Activated CD4-positive, alpha-beta memory T cell treated with anti-CD3 and anti-CD28 coated beads, Interleukin-2, amount 10 ng/mL, durations not matched to agents 7 days and 5 days (primary cell): ENCODE measurements around the gene KLHDC7B. TPM values are rescaled to one million over a fixed set of nuclear protein-coding genes. Genes with fewer than 3 reads are reported as not detected.
"Not testable (repeated sequence)": the region's sequence is repeated elsewhere in the genome, so short reads cannot be mapped to it uniquely, and the experiment has no call there.

Experiments
- CTCF ChIA-PET: fragments of 350-600 bp; sonication (Branson Sonifier 250); formaldehyde crosslinking; loops from one replicate; lab custom pipeline; 2021; ENCODE audit warnings: antibody characterized with exemption, inconsistent platforms; lab: Charles Lee
- POLR2A ChIA-PET: fragments of 350-600 bp; sonication (Branson Sonifier 250); formaldehyde crosslinking; loops from one replicate; lab custom pipeline; 2021; ENCODE audit warnings: antibody characterized with exemption; lab: Charles Lee
- DNase-seq: peaks from one replicate; pipeline ENCODE4 v3.0.0-alpha.2; 2020
- H3K27ac Mint-ChIP-seq: one replicate; pipeline ENCODE4 v1.8.0; 2021; ENCODE audit warnings: mild to moderate bottlenecking, mixed read lengths
- H3K27me3 Mint-ChIP-seq: one replicate; pipeline ENCODE4 v1.8.0; 2021; ENCODE audit warnings: mixed read lengths
- H3K36me3 Mint-ChIP-seq: one replicate; pipeline ENCODE4 v1.8.0; 2021; ENCODE audit warnings: low read depth, mixed read lengths
- H3K4me1 Mint-ChIP-seq: one replicate; pipeline ENCODE4 v1.8.0; 2021; ENCODE audit warnings: mixed read lengths
- H3K4me3 Mint-ChIP-seq: one replicate; pipeline ENCODE4 v1.8.0; 2021; ENCODE audit warnings: mild to moderate bottlenecking, mixed read lengths
- H3K9me3 Mint-ChIP-seq: one replicate; pipeline ENCODE4 v1.8.0; 2021; ENCODE audit warnings: mixed read lengths
- total RNA-seq, 2 experiments: library from RNA; stranded (reverse); gene quantifications; one replicate each; pipeline ENCODE4 v1.2.3, GENCODE V29; 2021

Gene KLHDC7B
- total RNA-seq, 2 experiments from 2014 or later: 8.0 to 8.4 TPM

DNA sequence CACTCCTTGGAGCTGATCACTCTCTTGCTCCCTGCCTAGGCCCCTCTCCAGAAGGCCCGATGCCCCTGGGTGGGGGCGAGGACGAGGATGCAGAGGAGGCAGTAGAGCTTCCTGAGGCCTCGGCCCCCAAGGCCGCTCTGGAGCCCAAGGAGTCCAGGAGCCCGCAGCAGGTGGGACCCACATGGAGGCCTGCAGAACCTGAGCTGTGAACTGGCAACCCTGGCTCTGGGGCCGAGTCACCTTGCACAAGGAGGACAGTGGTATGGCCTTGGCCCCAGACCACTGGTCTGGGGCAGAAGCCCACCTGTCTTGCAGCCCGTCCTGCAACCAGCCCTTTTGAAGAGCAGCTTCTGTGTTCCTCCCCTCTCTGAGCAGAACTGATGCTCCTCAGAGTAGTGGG is 26.5 kb upstream of the KLHDC7B start:
- ChIA-PET CTCF (no interaction called here), POLR2A (interaction anchor here (1.0 to 3.2 kb wide), 3 partner anchors 10 to 12 kb away, joined by 3 to 31 read pairs (median 3); partner anchors contain the start of genes LMF2, NCAPH2 and TYMP)
- Mint-ChIP-seq H3K36me3 (peaks cover 49% of the 10 kb centered on the region), H3K27me3 (no peaks in the 10 kb centered on the region), H3K4me1 (peaks cover 18% of the 10 kb centered on the region), H3K27ac (no peak overlapping the region), H3K4me3 (no peak overlapping the region), H3K9me3 (no peaks in the 10 kb centered on the region)
- DNase-seq: no peak

DNA sequence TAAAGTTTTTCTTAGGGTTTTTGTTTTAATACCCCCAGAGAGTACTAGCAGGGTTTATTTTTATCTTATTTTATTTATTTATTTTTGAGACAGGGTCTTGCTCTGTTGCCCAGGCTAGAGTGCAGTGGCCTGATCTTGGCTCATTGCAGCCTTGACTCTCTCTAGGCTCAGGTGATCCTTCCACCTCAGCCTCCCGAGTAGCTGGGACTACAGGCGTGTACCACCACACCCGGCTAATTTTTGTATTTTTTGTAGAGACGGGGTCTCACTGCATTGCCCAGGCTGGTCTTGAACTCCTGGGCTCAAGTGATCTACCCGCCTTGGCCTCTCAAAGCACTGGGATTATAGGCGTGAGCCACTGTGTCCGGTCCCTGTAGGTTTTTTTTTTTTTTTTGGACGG is 25.5 kb upstream of the KLHDC7B start:
- CTCF ChIA-PET, H3K27ac Mint-ChIP-seq, H3K4me3 Mint-ChIP-seq, H3K9me3 Mint-ChIP-seq, H3K27me3 Mint-ChIP-seq, DNase-seq, POLR2A ChIA-PET: not testable (repeated sequence)
- H3K36me3 Mint-ChIP-seq: peaks cover 47% of the 10 kb centered on the region
- H3K4me1 Mint-ChIP-seq: peaks cover 21% of the 10 kb centered on the region

DNA sequence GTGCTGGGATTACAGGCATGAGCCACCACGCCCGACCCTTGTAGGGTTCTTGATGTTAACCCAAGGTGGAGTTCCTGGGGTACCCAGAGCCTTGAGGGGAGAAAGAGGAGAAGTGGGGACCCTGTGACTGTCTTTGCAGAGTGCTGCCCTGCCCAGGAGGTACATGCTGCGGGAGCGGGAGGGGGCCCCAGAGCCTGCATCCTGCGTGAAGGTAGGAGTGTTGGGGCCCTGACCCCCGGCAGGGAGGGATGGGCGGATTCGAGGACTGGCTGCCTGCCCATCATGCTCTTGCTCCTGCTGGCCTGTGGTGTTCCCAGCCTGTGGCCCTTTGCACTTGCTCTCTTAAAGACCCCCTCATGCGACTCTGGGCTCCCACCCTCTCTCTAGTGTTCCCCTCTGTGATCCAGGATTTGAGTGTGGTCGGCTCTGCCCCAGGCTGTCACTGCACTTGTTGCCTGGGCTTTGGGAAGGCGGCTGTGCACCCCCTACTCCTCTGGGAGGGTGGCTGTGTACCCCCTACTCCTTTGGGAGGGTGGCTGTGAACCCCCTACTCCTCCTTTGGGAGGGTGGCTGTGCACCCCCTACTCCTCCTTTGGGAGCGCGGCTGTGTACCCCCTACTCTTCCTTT is 24.8 kb upstream of the KLHDC7B start:
- H3K27ac Mint-ChIP-seq: no peak overlapping the region
- H3K9me3 Mint-ChIP-seq: no peaks in the 10 kb centered on the region
- no peak for DNase-seq
- H3K27me3 Mint-ChIP-seq: no peaks in the 10 kb centered on the region
- peaks cover 19% of the 10 kb centered on the region for H3K4me1 Mint-ChIP-seq
- ChIA-PET POLR2A (interaction anchor here (12.1 kb wide), 1 partner anchor 12 kb away, joined by 321 read pairs; the partner anchor contains the start of genes LMF2 and NCAPH2), CTCF (no interaction called here)
- H3K4me3 Mint-ChIP-seq: no peak overlapping the region
- H3K36me3 Mint-ChIP-seq: peaks cover 43% of the 10 kb centered on the region

DNA sequence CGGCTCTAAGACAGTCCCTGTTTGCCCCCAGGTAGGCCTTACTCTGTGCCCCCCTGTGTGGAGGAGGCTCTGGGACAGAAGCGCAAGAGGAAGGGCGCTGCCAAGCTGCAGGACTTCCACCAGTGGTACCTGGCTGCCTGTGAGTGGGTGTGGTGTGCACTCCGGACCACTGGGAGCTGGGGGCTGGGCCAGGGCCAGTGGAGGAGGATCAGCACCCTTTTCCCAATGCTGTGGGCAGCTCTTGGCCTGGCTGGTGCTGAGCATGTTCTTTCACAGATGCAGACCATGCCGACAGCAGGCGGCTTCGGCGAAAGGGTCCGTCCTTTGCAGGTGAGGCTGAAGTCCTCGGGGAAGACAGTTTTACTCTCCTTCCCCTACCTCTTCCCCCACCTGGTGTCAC is 24.0 kb upstream of the KLHDC7B start:
- DNase-seq: no peak
- ChIA-PET POLR2A (interaction anchor here (1.3 to 12.1 kb wide), 4 partner anchors 12 to 99 kb away, joined by 4 to 321 read pairs (median 134); partner anchors contain the start of genes KLHDC7B, LMF2, NCAPH2 and SYCE3), CTCF (interaction anchor here (1.3 kb wide), 1 partner anchor 14 kb away, joined by 5 read pairs; the partner anchor contains the start of genes LMF2 and NCAPH2)
- Mint-ChIP-seq H3K36me3 (peaks cover 38% of the 10 kb centered on the region), H3K9me3 (no peaks in the 10 kb centered on the region), H3K4me3 (no peak overlapping the region), H3K27me3 (no peaks in the 10 kb centered on the region), H3K4me1 (peaks cover 19% of the 10 kb centered on the region), H3K27ac (no peak overlapping the region)

DNA sequence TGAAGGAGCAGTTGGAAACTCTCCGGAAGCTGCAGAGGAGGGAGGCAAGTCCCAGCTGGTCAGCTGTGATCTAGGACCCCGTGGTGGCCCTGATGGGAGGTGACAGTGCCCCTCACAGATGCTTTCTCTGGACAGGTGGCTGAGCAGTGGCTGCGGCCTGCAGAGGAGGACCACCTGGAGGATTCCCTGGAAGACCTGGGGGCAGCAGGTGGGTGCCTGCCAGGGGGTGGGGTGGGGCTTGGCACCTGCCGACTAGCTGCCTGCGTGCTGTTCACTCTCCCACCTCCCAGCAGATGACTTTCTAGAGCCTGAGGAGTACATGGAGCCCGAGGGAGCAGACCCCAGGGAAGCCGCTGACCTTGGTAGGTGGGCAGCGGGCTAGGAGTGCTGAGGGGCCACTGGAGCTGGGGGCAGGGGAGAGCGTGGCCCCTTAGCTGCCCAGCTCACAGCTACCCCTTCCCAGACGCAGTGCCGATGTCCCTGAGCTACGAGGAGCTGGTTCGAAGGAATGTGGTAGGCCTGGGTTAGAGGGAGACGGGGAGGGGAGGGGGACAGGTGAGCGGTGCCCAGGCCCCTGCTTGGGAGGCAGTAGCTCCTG is 23.4 kb upstream of the KLHDC7B start:
- ChIA-PET POLR2A (interaction anchor here (1.0 to 12.1 kb wide), 9 partner anchors 8 to 98 kb away, joined by 3 to 321 read pairs (median 5); partner anchors contain the start of genes KLHDC7B, LMF2, NCAPH2 and SYCE3), CTCF (interaction anchor here (1.3 kb wide), 1 partner anchor 14 kb away, joined by 5 read pairs; the partner anchor contains the start of genes LMF2 and NCAPH2)
- Mint-ChIP-seq H3K27me3 (no peaks in the 10 kb centered on the region), H3K9me3 (no peaks in the 10 kb centered on the region), H3K27ac (no peak overlapping the region), H3K36me3 (peaks cover 44% of the 10 kb centered on the region), H3K4me1 (peaks cover 25% of the 10 kb centered on the region), H3K4me3 (no peak overlapping the region)
- no peak for DNase-seq

DNA sequence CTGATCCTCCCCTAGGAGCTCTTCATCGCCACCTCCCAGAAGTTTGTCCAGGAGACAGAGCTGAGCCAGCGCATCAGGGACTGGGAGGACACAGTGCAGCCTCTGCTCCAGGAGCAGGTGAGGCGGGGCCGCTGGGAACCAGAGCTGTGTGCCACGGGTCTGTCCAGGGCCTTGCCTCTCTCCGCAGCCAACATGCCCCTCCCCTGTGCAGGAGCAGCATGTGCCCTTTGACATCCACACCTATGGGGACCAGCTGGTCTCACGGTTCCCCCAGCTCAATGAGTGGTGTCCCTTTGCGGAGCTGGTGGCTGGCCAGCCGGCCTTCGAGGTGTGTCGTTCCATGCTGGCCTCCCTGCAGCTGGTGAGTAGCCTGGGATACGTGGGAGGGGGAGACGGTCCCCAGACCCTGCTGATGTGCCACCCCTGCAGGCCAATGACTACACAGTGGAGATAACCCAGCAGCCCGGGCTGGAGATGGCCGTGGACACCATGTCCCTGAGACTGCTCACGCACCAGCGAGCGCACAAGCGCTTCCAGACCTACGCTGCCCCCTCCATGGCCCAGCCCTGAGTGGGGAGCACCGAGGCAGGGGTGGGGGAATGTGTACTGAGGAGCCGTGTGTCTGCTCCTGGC is 22.8 kb upstream of the KLHDC7B start:
- Mint-ChIP-seq H3K27ac (peak overlapping the region; percentile 21), H3K4me1 (peaks cover 31% of the 10 kb centered on the region), H3K27me3 (no peaks in the 10 kb centered on the region), H3K36me3 (peaks cover 47% of the 10 kb centered on the region), H3K9me3 (no peaks in the 10 kb centered on the region), H3K4me3 (peak overlapping the region; percentile 18)
- DNase-seq: no peak
- CTCF ChIA-PET: interaction anchor here (1.3 kb wide), 1 partner anchor 15 kb away, joined by 5 read pairs; the partner anchor contains the start of genes LMF2 and NCAPH2
- POLR2A ChIA-PET: interaction anchor here (1.0 to 12.1 kb wide), 9 partner anchors 9 to 97 kb away, joined by 3 to 321 read pairs (median 5); partner anchors contain the start of genes KLHDC7B, LMF2, NCAPH2 and SYCE3

DNA sequence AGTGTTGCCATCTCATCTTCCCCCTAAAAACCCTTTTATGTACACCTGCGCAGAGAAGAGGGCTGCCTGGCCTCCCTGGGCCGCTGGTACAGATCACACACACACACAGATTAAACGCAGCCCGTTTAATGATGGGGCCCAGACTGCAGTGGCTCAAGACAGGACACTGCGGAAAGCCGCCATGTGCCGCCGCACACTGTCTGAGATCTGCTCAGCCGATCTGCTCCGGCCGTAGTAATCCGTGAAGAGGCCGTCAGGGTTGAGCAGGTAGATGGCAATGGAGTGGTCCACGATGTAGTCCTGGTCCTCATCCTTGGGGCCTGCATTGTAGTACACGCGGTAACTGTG is 22.3 kb upstream of the KLHDC7B start:
- no peak for DNase-seq
- peak overlapping the region; percentile 18 for H3K4me3 Mint-ChIP-seq
- H3K27me3 Mint-ChIP-seq: no peaks in the 10 kb centered on the region
- H3K9me3 Mint-ChIP-seq: no peaks in the 10 kb centered on the region
- peaks cover 37% of the 10 kb centered on the region for H3K4me1 Mint-ChIP-seq
- POLR2A ChIA-PET: interaction anchor here (1.0 to 12.1 kb wide), 7 partner anchors 9 to 97 kb away, joined by 5 to 583 read pairs (median 117); partner anchors contain the start of genes KLHDC7B, LMF2 and NCAPH2
- CTCF ChIA-PET: interaction anchor here (1.3 kb wide), 1 partner anchor 97 kb away, joined by 5 read pairs; no protein-coding TSS in a partner anchor
- no peak overlapping the region for H3K27ac Mint-ChIP-seq
- H3K36me3 Mint-ChIP-seq: peaks cover 52% of the 10 kb centered on the region

DNA sequence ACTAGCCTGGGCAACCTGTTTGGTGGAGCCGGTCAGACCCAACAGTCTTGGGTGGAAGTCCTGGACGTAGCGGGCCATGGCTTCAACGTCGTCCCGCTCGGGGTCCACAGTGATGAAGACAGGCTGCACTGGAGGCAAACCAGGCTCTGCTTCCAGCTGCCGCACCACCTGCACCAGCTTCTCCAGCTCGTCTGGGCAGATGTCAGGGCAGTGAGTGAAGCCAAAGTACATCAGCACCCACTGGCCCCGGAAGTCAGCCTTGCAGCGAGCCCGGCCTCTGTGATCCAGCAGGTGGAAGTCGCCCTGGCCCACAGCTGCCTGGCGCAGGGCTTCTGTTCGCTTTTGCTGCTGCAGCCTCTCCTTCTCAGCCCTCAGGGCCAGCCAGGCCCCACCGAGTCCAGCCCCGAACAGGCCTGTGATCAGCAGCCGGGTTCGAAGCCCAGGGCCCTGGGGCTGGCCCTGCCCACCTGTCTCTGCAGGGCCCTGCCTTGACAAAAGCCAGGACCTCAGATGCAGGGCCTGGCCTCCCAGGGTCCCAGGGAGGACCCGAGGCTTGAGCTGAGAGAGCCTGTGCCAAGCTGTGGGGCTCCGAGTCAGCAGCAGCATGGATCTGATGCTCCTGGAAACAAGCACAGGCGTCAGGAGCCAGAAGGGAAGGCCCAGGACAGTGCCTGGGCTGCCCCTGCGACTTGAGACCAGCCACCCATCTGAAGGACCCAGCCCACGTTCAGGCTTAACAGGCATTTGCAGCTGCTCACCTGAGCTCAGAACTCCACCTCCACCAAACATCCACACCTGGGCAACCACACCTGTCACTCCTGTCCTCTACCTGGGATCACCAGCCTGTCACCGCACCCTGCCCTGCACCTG is 21.7 kb upstream of the KLHDC7B start:
- POLR2A ChIA-PET: interaction anchor here (1.0 to 12.1 kb wide), 15 partner anchors 9 to 337 kb away, joined by 3 to 583 read pairs (median 42); partner anchors contain the start of genes ARSA, CHKB, KLHDC7B and LMF2

DNA sequence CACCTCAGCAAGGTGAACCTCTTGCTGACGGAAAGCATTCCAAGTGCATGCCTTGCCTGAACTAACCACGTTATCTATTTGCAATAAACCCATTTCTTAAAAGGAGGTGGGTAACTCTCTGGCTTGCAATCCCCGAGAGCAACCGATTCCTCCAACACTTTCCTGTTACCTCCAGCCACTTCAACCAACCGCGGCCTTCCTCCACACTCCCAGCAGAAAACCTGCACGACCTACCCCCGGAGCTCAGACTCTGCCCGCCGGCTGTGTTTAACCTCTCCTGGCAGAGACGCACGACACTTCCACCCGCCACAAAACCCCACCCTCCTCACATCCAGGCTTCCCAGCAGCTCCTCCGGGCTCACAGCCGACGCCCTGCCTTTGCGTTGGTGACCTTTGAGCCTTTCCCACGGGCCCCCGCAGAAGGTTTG is 21.0 kb upstream of the KLHDC7B start:
- ChIA-PET POLR2A (interaction anchor here (0.9 to 12.1 kb wide), 24 partner anchors 10 to 338 kb away, joined by 3 to 583 read pairs (median 6); partner anchors contain the start of genes ARSA, CHKB, HDAC10 and KLHDC7B), CTCF (interaction anchor here (1.0 to 6.0 kb wide), 19 partner anchors 10 to 274 kb away, joined by 3 to 150 read pairs (median 9); partner anchors contain the start of genes CPT1B, HDAC10, KLHDC7B and LMF2)

More for the DNA sequence above, 21.7 kb upstream of the KLHDC7B start:
- Mint-ChIP-seq H3K27ac (peak overlapping the region; percentile 89), H3K9me3 (no peaks in the 10 kb centered on the region), H3K4me1 (peaks cover 43% of the 10 kb centered on the region), H3K36me3 (peaks cover 55% of the 10 kb centered on the region), H3K27me3 (no peaks in the 10 kb centered on the region), H3K4me3 (peak overlapping the region; percentile 86)
- DNase-seq: no peak
- CTCF ChIA-PET: interaction anchor here (1.3 to 6.0 kb wide), 8 partner anchors 12 to 248 kb away, joined by 5 to 150 read pairs (median 24); partner anchors contain the start of genes KLHDC7B, LMF2, NCAPH2 and SYCE3

DNA sequence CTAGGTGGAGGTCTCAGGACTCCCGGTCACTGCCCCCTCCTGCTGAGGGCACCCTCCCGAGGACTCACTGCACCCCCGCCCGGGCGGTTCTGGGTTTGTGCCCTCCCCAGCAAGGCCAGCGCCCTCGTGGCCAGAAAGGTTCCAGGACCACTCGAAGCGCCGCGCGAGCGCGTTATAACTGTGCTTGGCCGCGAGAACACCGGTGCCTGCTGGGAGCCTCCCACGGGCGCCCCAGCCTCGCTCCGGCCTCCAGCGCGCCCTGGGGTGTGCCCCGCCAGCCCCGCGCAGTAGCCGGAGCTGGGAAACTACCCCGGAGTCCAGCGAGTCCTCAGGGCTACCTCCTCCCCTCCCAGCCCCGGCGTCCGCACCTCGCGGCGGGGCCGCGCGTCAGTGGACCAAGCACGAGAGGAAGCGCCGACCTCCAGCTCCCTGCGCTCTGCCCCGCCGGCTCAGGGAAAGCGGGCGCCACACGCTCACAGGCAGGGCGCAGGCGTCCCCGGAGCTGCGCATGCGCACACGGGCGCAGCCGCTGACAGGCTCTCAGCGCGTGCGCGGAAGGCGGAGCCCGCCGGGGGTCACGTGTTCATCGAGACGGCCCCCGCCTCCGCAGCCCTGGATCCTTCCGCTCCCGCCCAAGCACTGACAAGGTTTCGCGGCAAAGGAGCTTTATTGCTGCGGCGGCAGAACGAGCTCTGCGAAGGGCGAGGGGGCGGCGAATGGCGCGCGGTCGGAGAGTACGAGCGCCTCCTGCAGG is 20.4 kb upstream of the KLHDC7B start, which contains the start of gene SCO2:
Gene SCO2 (minus strand): TSS at position 495 of the 754 bp plus-strand sequence. CDS start 1,187 bp downstream, outside the sequence.
- peak within 1 kb of the TSS; percentile 89 for H3K27ac Mint-ChIP-seq
- H3K4me3 Mint-ChIP-seq: peak within 1 kb of the TSS; percentile 86
- POLR2A ChIA-PET: interaction anchor here (0.6 to 12.1 kb wide), 47 partner anchors 8 to 338 kb away, joined by 3 to 583 read pairs (median 4); partner anchors contain the start of genes ADM2, ARSA, CHKB and CPT1B
- H3K9me3 Mint-ChIP-seq: no peaks in the 10 kb centered on the region
- peaks cover 47% of the 10 kb centered on the region for H3K36me3 Mint-ChIP-seq
- peaks cover 43% of the 10 kb centered on the region for H3K4me1 Mint-ChIP-seq
- H3K27me3 Mint-ChIP-seq: no peaks in the 10 kb centered on the region
- CTCF ChIA-PET: interaction anchor here (0.6 to 6.0 kb wide), 46 partner anchors 10 to 338 kb away, joined by 3 to 150 read pairs (median 5); partner anchors contain the start of genes ARSA, CHKB, CPT1B and HDAC10
- peak; percentile 98 for DNase-seq

More for the DNA sequence above, 21.0 kb upstream of the KLHDC7B start:
- Mint-ChIP-seq H3K27me3 (no peaks in the 10 kb centered on the region), H3K9me3 (no peaks in the 10 kb centered on the region), H3K36me3 (peaks cover 51% of the 10 kb centered on the region), H3K4me3 (peak overlapping the region; percentile 86), H3K4me1 (peaks cover 43% of the 10 kb centered on the region), H3K27ac (peak overlapping the region; percentile 89)
- DNase-seq: no peak

DNA sequence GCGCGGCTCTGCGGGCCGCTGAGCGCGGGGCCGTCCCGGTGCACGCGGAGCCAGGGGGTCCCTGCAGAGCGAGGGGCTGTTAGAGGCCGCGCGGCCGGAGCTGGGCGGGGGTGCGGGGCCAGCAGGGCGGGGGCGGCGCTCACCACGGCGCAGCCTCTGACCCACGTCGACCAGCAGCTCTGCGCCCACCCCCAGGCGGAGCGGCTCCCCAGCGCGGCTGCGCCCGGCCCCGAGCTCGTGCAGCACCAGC is 19.9 kb upstream of the KLHDC7B start:
- POLR2A ChIA-PET: interaction anchor here (0.6 to 12.1 kb wide), 45 partner anchors 9 to 554 kb away, joined by 3 to 583 read pairs (median 4); partner anchors contain the start of genes ADM2, ARSA, CHKB and CPT1B
- no peaks in the 10 kb centered on the region for H3K9me3 Mint-ChIP-seq
- peaks cover 45% of the 10 kb centered on the region for H3K36me3 Mint-ChIP-seq
- CTCF ChIA-PET: interaction anchor here (0.6 to 6.0 kb wide), 46 partner anchors 9 to 339 kb away, joined by 3 to 150 read pairs (median 5); partner anchors contain the start of genes ARSA, CHKB, CPT1B and HDAC10
- H3K27ac Mint-ChIP-seq: peak overlapping the region; percentile 86
- DNase-seq: no peak
- no peaks in the 10 kb centered on the region for H3K27me3 Mint-ChIP-seq
- peaks cover 43% of the 10 kb centered on the region for H3K4me1 Mint-ChIP-seq
- peak overlapping the region; percentile 86 for H3K4me3 Mint-ChIP-seq
